ENCODE results near the gene DMKN. TPM values are rescaled to one million over a fixed set of nuclear protein-coding genes. Genes with fewer than 3 reads are reported as not detected.

Gene DMKN
- total and polyA plus RNA-seq, 9 of the 15 experiments (the other 6 are each of a cell fraction or from before 2014, with no cell fraction given): 0.36 to 0.53 TPM; not detected in 7

DNA sequence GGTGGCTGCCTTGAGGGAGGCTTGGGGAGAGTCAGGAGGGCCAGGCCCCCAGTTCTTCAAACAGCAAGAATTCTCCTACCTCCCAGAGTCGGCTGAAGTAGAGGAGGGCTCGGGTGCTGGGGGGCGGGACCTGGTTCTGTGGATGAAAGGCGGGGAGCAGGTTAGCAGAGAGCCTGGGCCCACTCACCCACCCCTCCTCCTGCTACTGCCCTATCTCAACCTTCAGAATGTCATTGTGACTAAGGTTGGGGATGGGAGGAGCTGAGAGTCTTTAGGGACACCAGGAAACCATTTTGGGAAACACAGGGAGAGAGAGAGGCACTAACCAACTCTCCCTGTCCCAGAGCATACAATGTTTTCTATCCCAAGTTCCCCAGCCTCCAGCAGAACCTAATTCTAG lies 10.7 kb downstream of the DMKN start:
- peaks cover 18% of the 10 kb centered on the region; the same call in 1 of the 2 replicates for H4K20me1 ChIP-seq (replicated peaks; ENCODE audit: control insufficient read depth, insufficient read depth, low read length)
- no peak overlapping the region for H3K4me3 ChIP-seq
- FAIRE-seq (no peak), ATAC-seq (no peak), DNase-seq (ENCODE audit: extremely low read depth in 1 of 4, low spot score in 3 of 4) (no peak)
- peaks cover 45 to 88% of the 10 kb centered on the region in 2 experiments for H3K27me3 ChIP-seq (ENCODE audit: control insufficient read depth in 2 of 2, insufficient read depth in 2 of 2, low read length in 2 of 2)
- H3K9me3 ChIP-seq (replicated peaks; ENCODE audit: control insufficient read depth, insufficient read depth, low read depth, low read length): no peaks in the 10 kb centered on the region
- H3K27ac ChIP-seq (ENCODE audit: extremely low read depth, low read depth, low read length): no peak overlapping the region
- H3K9ac ChIP-seq (ENCODE audit: insufficient read depth in 1 of 2, low read depth in 2 of 2, low read length in 2 of 2): no peak overlapping the region
- in situ Hi-C loops (cut with MboI): no loop called here
- no peak overlapping the region for H3K4me2 ChIP-seq (ENCODE audit: insufficient read depth, low read length)
- H3K9me1 ChIP-seq (ENCODE audit: control insufficient read depth, insufficient read depth, low read length): no peaks in the 10 kb centered on the region
- no peak for TF ChIP-seq MCM3 (IDR thresholded peaks at IDR 0.05)
- TF ChIP-seq SIX5 (IDR thresholded peaks at IDR 0.05; ENCODE audit: borderline replicate concordance in 1 of 2, insufficient read depth in 1 of 2, low read depth in 1 of 2, low read length in 2 of 2): no peak
- TF ChIP-seq U2AF1 (optimal IDR thresholded peaks at IDR 0.05; ENCODE audit: low read depth, low read length): no peak
- no peak for TF ChIP-seq GATAD2A (IDR thresholded peaks at IDR 0.05)
- TF ChIP-seq TRIM28 (IDR thresholded peaks at IDR 0.05): no peak
- TF ChIP-seq ARID1B (IDR thresholded peaks at IDR 0.05): no peak
- TF ChIP-seq MAFF (IDR thresholded peaks at IDR 0.05; ENCODE audit: low read length): no peak
- TF ChIP-seq ZNF41 (CRISPR knock-in tag; conservative IDR thresholded peaks at IDR 0.05): no peak
- no peak for TF ChIP-seq RBBP5 (IDR thresholded peaks at IDR 0.05; ENCODE audit: borderline replicate concordance, insufficient read depth, low read length, poor library complexity, severe bottlenecking)
- TF ChIP-seq ZFP1 (CRISPR knock-in tag; IDR thresholded peaks at IDR 0.05): no peak
- TF ChIP-seq, protein P1, sequence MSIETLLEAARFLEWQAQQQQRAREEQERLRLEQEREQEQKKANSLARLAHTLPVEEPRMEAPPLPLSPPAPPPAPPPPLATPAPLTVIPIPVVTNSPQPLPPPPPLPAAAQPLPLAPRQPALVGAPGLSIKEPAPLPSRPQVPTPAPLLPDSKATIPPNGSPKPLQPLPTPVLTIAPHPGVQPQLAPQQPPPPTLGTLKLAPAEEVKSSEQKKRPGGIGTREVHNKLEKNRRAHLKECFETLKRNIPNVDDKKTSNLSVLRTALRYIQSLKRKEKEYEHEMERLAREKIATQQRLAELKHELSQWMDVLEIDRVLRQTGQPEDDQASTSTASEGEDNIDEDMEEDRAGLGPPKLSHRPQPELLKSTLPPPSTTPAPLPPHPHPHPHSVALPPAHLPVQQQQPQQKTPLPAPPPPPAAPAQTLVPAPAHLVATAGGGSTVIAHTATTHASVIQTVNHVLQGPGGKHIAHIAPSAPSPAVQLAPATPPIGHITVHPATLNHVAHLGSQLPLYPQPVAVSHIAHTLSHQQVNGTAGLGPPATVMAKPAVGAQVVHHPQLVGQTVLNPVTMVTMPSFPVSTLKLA (conservative IDR thresholded peaks at IDR 0.05): no peak
- TF ChIP-seq RNF2 (IDR thresholded peaks at IDR 0.05): no peak
- TF ChIP-seq GTF2A2 (tag; IDR thresholded peaks at IDR 0.05): no peak
- TF ChIP-seq MTA3 (IDR thresholded peaks at IDR 0.05; ENCODE audit: borderline replicate concordance): no peak
- TF ChIP-seq PHB2 (IDR thresholded peaks at IDR 0.05; ENCODE audit: low read depth): no peak
- TF ChIP-seq, protein P2, sequence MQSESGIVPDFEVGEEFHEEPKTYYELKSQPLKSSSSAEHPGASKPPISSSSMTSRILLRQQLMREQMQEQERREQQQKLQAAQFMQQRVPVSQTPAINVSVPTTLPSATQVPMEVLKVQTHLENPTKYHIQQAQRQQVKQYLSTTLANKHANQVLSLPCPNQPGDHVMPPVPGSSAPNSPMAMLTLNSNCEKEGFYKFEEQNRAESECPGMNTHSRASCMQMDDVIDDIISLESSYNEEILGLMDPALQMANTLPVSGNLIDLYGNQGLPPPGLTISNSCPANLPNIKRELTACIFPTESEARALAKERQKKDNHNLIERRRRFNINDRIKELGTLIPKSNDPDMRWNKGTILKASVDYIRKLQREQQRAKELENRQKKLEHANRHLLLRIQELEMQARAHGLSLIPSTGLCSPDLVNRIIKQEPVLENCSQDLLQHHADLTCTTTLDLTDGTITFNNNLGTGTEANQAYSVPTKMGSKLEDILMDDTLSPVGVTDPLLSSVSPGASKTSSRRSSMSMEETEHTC (IDR thresholded peaks at IDR 0.05): no peak
- TF ChIP-seq JUNB (CRISPR knock-in tag; conservative IDR thresholded peaks at IDR 0.05): no peak
- TF ChIP-seq HDAC2 (IDR thresholded peaks at IDR 0.05): no peak
- TF ChIP-seq BRD4 (IDR thresholded peaks at IDR 0.05): no peak
- peaks cover 7 to 18% of the 10 kb centered on the region in 2 experiments; a peak in 4 of 5 replicates for H3K4me1 ChIP-seq (replicated peaks in 1 of 2; ENCODE audit: control insufficient read depth in 2 of 2, insufficient read depth in 2 of 2, low read length in 2 of 2)
- WGBS (ENCODE audit: insufficient coverage, low coverage, missing lambda C conversion rate): 5% methylated on average over 4 of the region's 4 CpGs
- POLR2A ChIA-PET: interaction anchor here (0.9 to 1.2 kb wide), 2 partner anchors 11 to 41 kb away, joined by 3 to 4 read pairs; no protein-coding TSS in a partner anchor
- CTCF ChIA-PET (ENCODE audit: low intra/inter-chr PET ratio): no interaction called here
- H3K36me3 ChIP-seq (ENCODE audit: control insufficient read depth, insufficient read depth, low read length): no peaks in the 10 kb centered on the region
- no TSS peak for BruUV-seq (replicated peaks)
- no peak overlapping the region for H2AFZ ChIP-seq (ENCODE audit: low read depth, low read length)
- intact Hi-C loops (cut with micrococcal nuclease): no loop called here
- no peaks in the 10 kb centered on the region for H3K79me2 ChIP-seq (ENCODE audit: control insufficient read depth, insufficient read depth, low read length)
